Eye (tissue), 1 donor: ENCODE data around the gene CFAP61.

Source experiments
- DNase-seq: peaks from one replicate; pipeline ENCODE4 v3.0.0-alpha.2; 2015

CFAP61 gene

GRCh38 chr20:20367575-20368417 is 315.5 kb downstream of the CFAP61 start, which contains the start of gene INSM1:
INSM1 (plus strand) TSS chr20:20368104; CDS start chr20:20368268, 164 bp downstream.
- DNase-seq = peak; percentile 90

GRCh38 chr20:20368418-20369249 is 316.3 kb downstream of the CFAP61 start:
- peak; percentile 79 for DNase-seq

- peak; percentile 68 for DNase-seq
Measured at GRCh38 chr20:20369250-20370093, 317.1 kb downstream of the CFAP61 start.

GRCh38 chr20:20370094-20370575 is 317.8 kb downstream of the CFAP61 start:
- no peak for DNase-seq

GRCh38 chr20:20371083-20371482 is 318.8 kb downstream of the CFAP61 start:
- DNase-seq = peak; percentile 42

- no peak for DNase-seq
Measured at GRCh38 chr20:20371681-20372080, 319.3 kb downstream of the CFAP61 start.

- DNase-seq = no peak
Measured at GRCh38 chr20:20373091-20373571, 320.8 kb downstream of the CFAP61 start.

GRCh38 chr20:20375862-20376261 is 323.5 kb downstream of the CFAP61 start:
- DNase-seq = no peak

- no peak for DNase-seq
Measured at GRCh38 chr20:20386192-20386591, 333.9 kb downstream of the CFAP61 start.

GRCh38 chr20:20390393-20390792 is 338.1 kb downstream of the CFAP61 start:
- DNase-seq = no peak

- DNase-seq = no peak
Measured at GRCh38 chr20:20391115-20391514, 338.8 kb downstream of the CFAP61 start.

GRCh38 chr20:20391766-20392165 is 339.4 kb downstream of the CFAP61 start:
- DNase-seq = no peak

GRCh38 chr20:20393207-20394120 is 341.1 kb downstream of the CFAP61 start:
- no peak for DNase-seq

GRCh38 chr20:20395087-20395486 is 342.8 kb downstream of the CFAP61 start:
- DNase-seq = no peak

GRCh38 chr20:20395903-20396568 is 343.7 kb downstream of the CFAP61 start:
- DNase-seq = peak; percentile 64

- DNase-seq = peak; percentile 44
Measured at GRCh38 chr20:20396794-20397193, 344.5 kb downstream of the CFAP61 start.

GRCh38 chr20:20398123-20398522 is 345.8 kb downstream of the CFAP61 start:
- DNase-seq = no peak

GRCh38 chr20:20399531-20400500 is 347.5 kb downstream of the CFAP61 start:
- DNase-seq = no peak

GRCh38 chr20:20401991-20402390 is 349.7 kb downstream of the CFAP61 start:
- DNase-seq = no peak
